Stimulated activated CD4-positive, alpha-beta T cell treated with anti-CD3 and anti-CD28 coated beads, Interleukin-2, amount 100 ng/mL, for 48 hours (primary cell): ENCODE measurements around the gene GRK2.
A peak's percentile ranks its signal among the peaks of the same experiment; 100 is the strongest.
"Not testable (repeated sequence)": the region's sequence is repeated elsewhere in the genome, so short reads cannot be mapped to it uniquely, and the experiment has no call there.

Experiments used
- DNase-seq, 2 donors: peaks; one replicate each; pipeline ENCODE4 v3.0.0-alpha.2; 2020

Gene GRK2

GRCh38 chr11:67266449-67267187 lies at the start of gene GRK2:
TSS of gene GRK2 (plus strand) at chr11:67266473. CDS start at chr11:67266700, 227 bp downstream.
- no peak for DNase-seq

GRCh38 chr11:67227726-67228125 lies 38.5 kb upstream of the GRK2 start:
- DNase-seq: no peak

GRCh38 chr11:67230406-67230805 lies 35.9 kb upstream of the GRK2 start:
- no peak for DNase-seq

- no peak for DNase-seq
Observed at GRCh38 chr11:67230886-67231285, 35.4 kb upstream of the GRK2 start.

GRCh38 chr11:67233584-67234190 lies 32.6 kb upstream of the GRK2 start:
- no peak for DNase-seq

GRCh38 chr11:67234571-67234970 lies 31.7 kb upstream of the GRK2 start:
- DNase-seq: not testable (repeated sequence)

GRCh38 chr11:67237574-67237973 lies 28.7 kb upstream of the GRK2 start:
- no peak for DNase-seq

GRCh38 chr11:67238894-67239782 lies 27.1 kb upstream of the GRK2 start:
- no peak for DNase-seq

- DNase-seq: peak; percentile 89
Observed at GRCh38 chr11:67239783-67240575, 26.3 kb upstream of the GRK2 start.

GRCh38 chr11:67240576-67241389 lies 25.5 kb upstream of the GRK2 start:
- DNase-seq: peak; percentile 75 to 79

GRCh38 chr11:67242548-67242947 lies 23.7 kb upstream of the GRK2 start:
- DNase-seq: no peak

GRCh38 chr11:67243051-67243450 lies 23.2 kb upstream of the GRK2 start:
- DNase-seq: no peak

GRCh38 chr11:67245046-67245445 lies 21.2 kb upstream of the GRK2 start:
- DNase-seq: no peak

- no peak for DNase-seq
Observed at GRCh38 chr11:67247946-67248550, 18.2 kb upstream of the GRK2 start.

- DNase-seq: no peak
Observed at GRCh38 chr11:67248653-67249052, 17.6 kb upstream of the GRK2 start.

- DNase-seq: no peak
Observed at GRCh38 chr11:67250059-67251043, 15.9 kb upstream of the GRK2 start.

- DNase-seq: no peak
Observed at GRCh38 chr11:67251841-67252240, 14.4 kb upstream of the GRK2 start.

- DNase-seq: no peak
Observed at GRCh38 chr11:67252831-67253239, 13.4 kb upstream of the GRK2 start.

- DNase-seq: no peak
Observed at GRCh38 chr11:67253872-67254624, 12.2 kb upstream of the GRK2 start.
